Karpas-422 (cell line): Measurements from ENCODE around the gene CHMP4A. TPM values are rescaled to one million over a fixed set of nuclear protein-coding genes. Genes with fewer than 3 reads are reported as not detected.
A peak's percentile ranks its signal among the peaks of the same experiment; 100 is the strongest.

Experiments
- DNase-seq: peaks from one replicate; pipeline ENCODE4 v3.0.0-alpha.2; 2015
- H2AFZ ChIP-seq: fragments of 200-600 bp; sonication (generic); 2 replicates; pipeline ENCODE4 v1.6.1; 2014; ENCODE audit warnings: antibody characterized with exemption, low read length, mixed read lengths
- H3K27ac ChIP-seq: fragments of 200-600 bp; sonication (generic); 2 replicates; pipeline ENCODE4 v1.5.1; 2014; ENCODE audit warnings: mild to moderate bottlenecking, low read length, moderate library complexity
- H3K27me3 ChIP-seq: fragments of 200-600 bp; sonication (generic); 2 replicates; pipeline ENCODE4 v1.6.1; 2014; ENCODE audit warnings: low read length, mixed read lengths
- H3K36me3 ChIP-seq: fragments of 200-600 bp; sonication (generic); 2 replicates; pipeline ENCODE4 v1.6.1; 2014; ENCODE audit warnings: low read length, mixed read lengths; ENCODE audit not compliant: insufficient read depth
- H3K4me1 ChIP-seq: fragments of 200-600 bp; sonication (generic); 2 replicates; pipeline ENCODE4 v1.6.1; 2014; ENCODE audit warnings: mild to moderate bottlenecking, low read length, mixed read lengths
- H3K4me2 ChIP-seq: fragments of 200-600 bp; sonication (generic); 2 replicates; pipeline ENCODE4 v1.6.1; 2014; ENCODE audit warnings: low read length, low read depth, mild to moderate bottlenecking; ENCODE audit not compliant: poor library complexity, severe bottlenecking
- H3K4me3 ChIP-seq: fragments of 200-600 bp; sonication (generic); 2 replicates; pipeline ENCODE4 v1.5.1; 2014; ENCODE audit warnings: mild to moderate bottlenecking, antibody characterized with exemption, low read length, mixed read lengths
- H3K79me2 ChIP-seq: fragments of 200-600 bp; sonication (generic); 2 replicates; pipeline ENCODE4 v1.6.1; 2014; ENCODE audit warnings: mild to moderate bottlenecking, low read length, mixed read lengths
- H3K9ac ChIP-seq: fragments of 200-600 bp; sonication (generic); 2 replicates; pipeline ENCODE4 v1.6.0; 2014; ENCODE audit warnings: low read length
- H3K9me2 ChIP-seq: fragments of 200-600 bp; sonication (generic), shearing (Covaris generic); replicated peaks from 2 replicates; pipeline ENCODE4 v1.6.0; 2014; ENCODE audit warnings: mild to moderate bottlenecking, low read length, moderate library complexity; ENCODE audit not compliant: insufficient read depth
- H3K9me3 ChIP-seq: fragments of 300-700, 200-600 bp; sonication (generic); 2 replicates; pipeline ENCODE4 v1.6.1; 2014; ENCODE audit warnings: low read length, mixed read lengths
- H4K20me1 ChIP-seq: fragments of 200-600 bp; sonication (generic); 2 replicates; pipeline ENCODE4 v1.6.1; 2014; ENCODE audit warnings: mild to moderate bottlenecking, antibody characterized with exemption, low read length, low read depth; ENCODE audit not compliant: insufficient read depth
- total RNA-seq: library from RNA; depleted of rRNA; stranded (reverse); fragments of >200 nt; shearing (Covaris generic); gene quantifications from 2 replicates; pipeline ENCODE4 v1.2.3, GENCODE V29; 2014; ENCODE audit warnings: low replicate concordance

The CHMP4A gene
- total RNA-seq, 1 experiment from 2014 or later: 36.8 TPM

- H3K27me3 ChIP-seq: no peaks in the 10 kb centered on the region
- H3K79me2 ChIP-seq: peaks cover 55% of the 10 kb centered on the region
- peak overlapping the region; percentile 64 for H3K27ac ChIP-seq
- H3K4me1 ChIP-seq: peaks cover 33% of the 10 kb centered on the region
- no peak for DNase-seq
- peak overlapping the region; percentile 96 for H3K4me2 ChIP-seq
- peak overlapping the region; percentile 72 for H3K4me3 ChIP-seq
- H3K9ac ChIP-seq: peak overlapping the region; percentile 59
- no peak overlapping the region for H2AFZ ChIP-seq
- H4K20me1 ChIP-seq: no peaks in the 10 kb centered on the region
- H3K9me2 ChIP-seq: no peaks in the 10 kb centered on the region
- peaks cover 41% of the 10 kb centered on the region for H3K36me3 ChIP-seq
- no peaks in the 10 kb centered on the region for H3K9me3 ChIP-seq
Measured at GRCh38 chr14:24189460-24189859, 23.8 kb downstream of the CHMP4A start.

- Histone ChIP-seq H2AFZ (no peak overlapping the region), H3K9ac (peak overlapping the region; percentile 59), H3K4me2 (peak overlapping the region; percentile 96), H3K36me3 (peaks cover 40% of the 10 kb centered on the region), H3K27me3 (no peaks in the 10 kb centered on the region), H3K79me2 (peaks cover 50% of the 10 kb centered on the region), H3K9me3 (no peaks in the 10 kb centered on the region), H3K9me2 (no peaks in the 10 kb centered on the region), H3K27ac (peak overlapping the region; percentile 64), H3K4me3 (peak overlapping the region; percentile 72), H3K4me1 (peaks cover 28% of the 10 kb centered on the region), H4K20me1 (no peaks in the 10 kb centered on the region)
- no peak for DNase-seq
Measured at GRCh38 chr14:24189059-24189375, 24.3 kb downstream of the CHMP4A start.

GRCh38 chr14:24188251-24189058 is 24.8 kb downstream of the CHMP4A start, which contains the start of gene IPO4:
Gene IPO4 (minus strand): TSS chr14:24188816. CDS start chr14:24188787, 29 bp downstream.
- H3K4me1 ChIP-seq: peaks cover 26% of the 10 kb centered on the region
- H3K9me2 ChIP-seq: no peaks in the 10 kb centered on the region
- H2AFZ ChIP-seq: no peak within 1 kb of the TSS
- H3K27ac ChIP-seq: peak within 1 kb of the TSS; percentile 64
- peak; percentile 100 for DNase-seq
- H3K4me2 ChIP-seq: peak within 1 kb of the TSS; percentile 96
- H4K20me1 ChIP-seq: no peaks in the 10 kb centered on the region
- peak within 1 kb of the TSS; percentile 82 for H3K9ac ChIP-seq
- no peaks in the 10 kb centered on the region for H3K27me3 ChIP-seq
- peaks cover 47% of the 10 kb centered on the region for H3K79me2 ChIP-seq
- H3K9me3 ChIP-seq: no peaks in the 10 kb centered on the region
- peak within 1 kb of the TSS; percentile 72 for H3K4me3 ChIP-seq
- H3K36me3 ChIP-seq: peaks cover 38% of the 10 kb centered on the region

- H2AFZ ChIP-seq: no peak overlapping the region
- no peaks in the 10 kb centered on the region for H3K9me2 ChIP-seq
- peak overlapping the region; percentile 44; the same call in 1 of the 2 replicates for H3K27ac ChIP-seq
- H3K9me3 ChIP-seq: no peaks in the 10 kb centered on the region
- peaks cover 26% of the 10 kb centered on the region for H3K4me1 ChIP-seq
- H3K9ac ChIP-seq: peak overlapping the region; percentile 82
- H3K4me2 ChIP-seq: peak overlapping the region; percentile 96
- H3K36me3 ChIP-seq: peaks cover 32% of the 10 kb centered on the region
- no peaks in the 10 kb centered on the region for H4K20me1 ChIP-seq
- DNase-seq: no peak
- H3K4me3 ChIP-seq: peak overlapping the region; percentile 72
- no peaks in the 10 kb centered on the region for H3K27me3 ChIP-seq
- peaks cover 41% of the 10 kb centered on the region for H3K79me2 ChIP-seq
Measured at GRCh38 chr14:24187539-24187915, 25.8 kb downstream of the CHMP4A start.

- Histone ChIP-seq H3K4me2 (peak overlapping the region; percentile 96), H2AFZ (no peak overlapping the region), H3K9ac (peak overlapping the region; percentile 82), H3K27me3 (no peaks in the 10 kb centered on the region), H3K79me2 (peaks cover 36% of the 10 kb centered on the region), H4K20me1 (no peaks in the 10 kb centered on the region), H3K4me1 (peaks cover 26% of the 10 kb centered on the region), H3K27ac (no peak overlapping the region), H3K9me3 (no peaks in the 10 kb centered on the region), H3K9me2 (no peaks in the 10 kb centered on the region), H3K36me3 (peaks cover 27% of the 10 kb centered on the region; the same call in 1 of the 2 replicates), H3K4me3 (peak overlapping the region; percentile 72; the same call in 1 of the 2 replicates)
- DNase-seq: no peak
Measured at GRCh38 chr14:24186831-24187538, 26.3 kb downstream of the CHMP4A start.

- no peak for DNase-seq
- no peak overlapping the region for H3K27ac ChIP-seq
- H3K36me3 ChIP-seq: peaks cover 18% of the 10 kb centered on the region; the same call in 1 of the 2 replicates
- H2AFZ ChIP-seq: no peak overlapping the region
- no peak overlapping the region for H3K9ac ChIP-seq
- H3K9me3 ChIP-seq: no peaks in the 10 kb centered on the region
- H3K79me2 ChIP-seq: peaks cover 26% of the 10 kb centered on the region
- no peak overlapping the region for H3K4me3 ChIP-seq
- no peak overlapping the region for H3K4me2 ChIP-seq
- no peaks in the 10 kb centered on the region for H4K20me1 ChIP-seq
- H3K27me3 ChIP-seq: no peaks in the 10 kb centered on the region
- peaks cover 26% of the 10 kb centered on the region for H3K4me1 ChIP-seq
- no peaks in the 10 kb centered on the region for H3K9me2 ChIP-seq
Measured at GRCh38 chr14:24185741-24186140, 27.5 kb downstream of the CHMP4A start.

DNA sequence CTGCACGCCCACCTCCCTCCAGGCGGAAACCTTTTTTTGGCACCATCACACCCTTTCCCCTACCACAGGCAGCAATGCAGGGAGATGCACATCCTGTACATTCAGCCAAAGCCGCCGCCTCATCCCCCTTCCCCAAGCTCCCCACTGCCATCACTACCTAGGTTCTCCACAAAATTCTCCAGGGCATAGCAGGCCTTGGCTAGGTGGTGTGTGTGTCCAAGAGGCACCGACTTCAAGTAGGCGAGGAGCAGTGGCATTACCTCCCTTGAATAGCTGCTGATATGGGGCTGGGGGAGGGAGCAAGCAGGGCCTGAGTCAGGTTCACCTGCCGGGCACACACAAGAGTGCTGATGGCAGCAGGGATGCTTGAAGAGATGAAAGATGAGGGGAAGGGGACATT is 28.3 kb downstream of the CHMP4A start:
- Histone ChIP-seq H3K4me1 (peaks cover 25% of the 10 kb centered on the region), H3K27ac (no peak overlapping the region), H3K4me2 (no peak overlapping the region), H2AFZ (no peak overlapping the region), H3K4me3 (no peak overlapping the region), H3K36me3 (peaks cover 18% of the 10 kb centered on the region), H3K27me3 (no peaks in the 10 kb centered on the region), H4K20me1 (0 out of 2 replicates have a peak, but pooled peaks cover under 1% of the 10 kb centered on the region), H3K79me2 (peaks cover 26% of the 10 kb centered on the region), H3K9me3 (no peaks in the 10 kb centered on the region), H3K9ac (no peak overlapping the region), H3K9me2 (no peaks in the 10 kb centered on the region)
- DNase-seq: no peak
